Breast epithelium (tissue), 4 donors: ENCODE results near the gene TMEM245. TPM values are rescaled to one million over a fixed set of nuclear protein-coding genes. Genes with fewer than 3 reads are reported as not detected.

Source experiments
- DNase-seq, 2 donors: peaks; one replicate each; pipeline ENCODE4 v3.0.0-alpha.2; 2019; ENCODE audit warnings: low spot score in 2 of 2
- H3K27ac ChIP-seq, 2 donors: fragments of 200-600 bp; sonication (generic) in 1 of 2; one replicate each; pipeline ENCODE4 v1.5.1; 2016 to 2019; ENCODE audit warnings: mild to moderate bottlenecking in 1 of 2
- H3K27me3 ChIP-seq, 2 donors: fragments of 200-600 bp; sonication (generic) in 1 of 2; one replicate each; pipeline versions ENCODE4 v1.5.1 to v1.6.0; 2017 to 2019; ENCODE audit warnings: control low read depth in 1 of 2, mild to moderate bottlenecking in 1 of 2
- H3K36me3 ChIP-seq: fragments of 200-600 bp; one replicate; pipeline ENCODE4 v1.5.1; 2019
- H3K4me1 ChIP-seq, 2 donors: fragments of 200-600 bp; sonication (generic); one replicate each; pipeline ENCODE4 v1.5.1; 2016 to 2019; ENCODE audit warnings: control low read depth in 1 of 2
- H3K4me3 ChIP-seq, 3 donors: fragments of 200-600 bp; sonication (generic); 1 replicate in 2 of 3; 2 replicates in 1 of 3; pipeline ENCODE4 v1.5.1; 2016 to 2019; ENCODE audit warnings: mild to moderate bottlenecking in 3 of 3, moderate library complexity in 2 of 3
- H3K9me3 ChIP-seq, 2 donors: fragments of 200-600 bp; sonication (generic) in 1 of 2; one replicate each; pipeline ENCODE4 v1.5.1; 2016 to 2019; ENCODE audit warnings: control low read depth in 1 of 2
- POLR2A ChIP-seq: fragments of 450-650 bp; IDR thresholded peaks from one replicate; pipeline ENCODE4 v1.6.1; 2016; ENCODE audit warnings: antibody characterized with exemption, mild to moderate bottlenecking, moderate library complexity
- POLR2AphosphoS5 ChIP-seq, 3 donors: sonication (generic); formaldehyde crosslinking; IDR thresholded peaks; one replicate each; pipeline ENCODE4 v1.6.1; 2017; ENCODE audit warnings: antibody characterized with exemption in 3 of 3
- intact Hi-C: fragments of 100-400 bp; cut with DNase I; formaldehyde crosslinking; loops from one replicate; pipeline ENCODE4 v1.15.1; 2023; ENCODE audit warnings: low total_unique reads
- total RNA-seq, 3 donors: library from RNA; depleted of rRNA; stranded (reverse); fragments of >200 nt; gene quantifications; one replicate each; pipeline ENCODE4 v1.1.0, GENCODE V29; 2016
- TF ChIP-seq, protein P1 (sequence below), 3 donors: fragments of 450-650 bp; IDR thresholded peaks; one replicate each; pipeline ENCODE4 v1.5.1; 2016 to 2017; ENCODE audit warnings: antibody characterized with exemption in 3 of 3, mild to moderate bottlenecking in 3 of 3, moderate library complexity in 3 of 3

Gene TMEM245
- total RNA-seq, 3 donors from 2014 or later = 47.5 to 95.7 (median 74.9) TPM

- intact Hi-C loops = no loop called here
- DNase-seq = no peak
- Histone ChIP-seq H3K27ac (no peak overlapping the region), H3K4me3 (no peak overlapping the region), H3K36me3 (peaks cover 17% of the 10 kb centered on the region), H3K27me3 (no peaks in the 10 kb centered on the region), H3K9me3 (no peaks in the 10 kb centered on the region), H3K4me1 (no peaks in the 10 kb centered on the region)
- no peak for TF ChIP-seq POLR2AphosphoS5 (IDR thresholded peaks at IDR 0.05)
- TF ChIP-seq, protein P1, sequence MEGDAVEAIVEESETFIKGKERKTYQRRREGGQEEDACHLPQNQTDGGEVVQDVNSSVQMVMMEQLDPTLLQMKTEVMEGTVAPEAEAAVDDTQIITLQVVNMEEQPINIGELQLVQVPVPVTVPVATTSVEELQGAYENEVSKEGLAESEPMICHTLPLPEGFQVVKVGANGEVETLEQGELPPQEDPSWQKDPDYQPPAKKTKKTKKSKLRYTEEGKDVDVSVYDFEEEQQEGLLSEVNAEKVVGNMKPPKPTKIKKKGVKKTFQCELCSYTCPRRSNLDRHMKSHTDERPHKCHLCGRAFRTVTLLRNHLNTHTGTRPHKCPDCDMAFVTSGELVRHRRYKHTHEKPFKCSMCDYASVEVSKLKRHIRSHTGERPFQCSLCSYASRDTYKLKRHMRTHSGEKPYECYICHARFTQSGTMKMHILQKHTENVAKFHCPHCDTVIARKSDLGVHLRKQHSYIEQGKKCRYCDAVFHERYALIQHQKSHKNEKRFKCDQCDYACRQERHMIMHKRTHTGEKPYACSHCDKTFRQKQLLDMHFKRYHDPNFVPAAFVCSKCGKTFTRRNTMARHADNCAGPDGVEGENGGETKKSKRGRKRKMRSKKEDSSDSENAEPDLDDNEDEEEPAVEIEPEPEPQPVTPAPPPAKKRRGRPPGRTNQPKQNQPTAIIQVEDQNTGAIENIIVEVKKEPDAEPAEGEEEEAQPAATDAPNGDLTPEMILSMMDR (IDR thresholded peaks at IDR 0.05) = no peak
- TF ChIP-seq POLR2A = no peak
These were observed 70.9 kb downstream of the TMEM245 start for GRCh38 chr9:109048822-109049221.

DNA sequence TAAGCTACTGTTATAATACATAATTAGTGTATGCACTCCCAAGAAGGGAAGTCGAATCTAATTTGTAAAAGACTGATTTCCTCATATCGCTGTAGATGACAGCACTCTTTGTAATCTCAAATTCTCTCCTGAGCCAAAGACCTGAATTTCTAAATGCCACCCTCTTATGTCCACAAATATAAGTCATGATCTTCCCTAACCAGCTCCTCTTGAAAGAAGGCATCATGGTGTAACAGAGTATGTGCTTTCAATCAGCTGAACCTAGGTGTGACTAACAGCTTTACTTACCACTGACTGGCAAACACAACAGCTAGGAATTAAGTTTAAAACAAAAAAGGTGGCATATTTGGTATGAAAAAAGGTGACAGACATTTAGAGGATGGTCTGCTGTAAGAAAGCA is 72.5 kb downstream of the TMEM245 start:
- Histone ChIP-seq H3K4me3 (no peak overlapping the region), H3K36me3 (peaks cover 17% of the 10 kb centered on the region), H3K4me1 (no peaks in the 10 kb centered on the region), H3K27me3 (no peaks in the 10 kb centered on the region), H3K9me3 (no peaks in the 10 kb centered on the region), H3K27ac (no peak overlapping the region)
- no peak for DNase-seq
- intact Hi-C loops = no loop called here
- no peak for TF ChIP-seq POLR2A
- no peak for TF ChIP-seq POLR2AphosphoS5 (IDR thresholded peaks at IDR 0.05)
- TF ChIP-seq, protein P1 (IDR thresholded peaks at IDR 0.05) = no peak

DNA sequence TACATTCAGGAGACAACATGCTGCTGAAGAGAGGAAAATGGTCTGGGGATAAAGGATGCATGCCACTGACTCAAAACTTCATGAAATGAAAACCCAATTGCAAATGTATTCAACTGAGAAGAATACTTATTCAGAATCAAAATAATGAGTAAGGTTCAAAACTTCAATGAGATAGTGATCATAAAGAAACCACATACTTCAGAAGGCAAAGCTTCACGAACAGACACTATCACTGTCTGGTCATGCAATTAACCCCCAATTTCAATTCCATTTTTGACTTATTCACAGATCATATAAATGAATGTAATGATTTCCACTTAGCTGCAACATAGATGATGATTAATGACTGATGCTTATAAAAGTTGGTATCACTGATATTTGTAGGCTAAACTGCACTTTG is 73.4 kb downstream of the TMEM245 start:
- Histone ChIP-seq H3K27ac (no peak overlapping the region), H3K4me3 (no peak overlapping the region), H3K4me1 (no peaks in the 10 kb centered on the region), H3K27me3 (no peaks in the 10 kb centered on the region), H3K36me3 (peaks cover 17% of the 10 kb centered on the region), H3K9me3 (no peaks in the 10 kb centered on the region)
- no peak for TF ChIP-seq POLR2A
- DNase-seq = no peak
- intact Hi-C loops = no loop called here

DNA sequence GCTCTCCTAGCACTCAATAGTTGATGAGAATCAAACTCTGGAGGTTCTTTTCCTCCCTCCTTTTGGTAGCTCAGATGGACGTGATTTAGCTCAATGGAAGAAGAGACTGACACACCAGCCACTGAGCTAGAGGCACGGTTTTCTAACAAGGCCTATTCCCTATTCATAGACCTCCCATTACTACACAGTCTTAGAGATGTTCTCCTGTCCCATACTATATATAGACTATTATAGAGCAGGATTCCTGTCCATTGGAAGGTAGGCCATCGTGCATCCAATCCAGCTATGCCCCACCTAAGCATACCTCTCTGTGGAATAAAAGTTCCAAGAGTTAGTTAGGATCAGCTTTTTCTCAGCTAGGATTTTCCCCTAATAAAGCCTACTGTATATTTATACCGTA is 76.2 kb downstream of the TMEM245 start:
- Histone ChIP-seq H3K36me3 (peaks cover 12% of the 10 kb centered on the region), H3K4me3 (no peak overlapping the region), H3K4me1 (no peaks in the 10 kb centered on the region), H3K27ac (no peak overlapping the region), H3K27me3 (no peaks in the 10 kb centered on the region), H3K9me3 (no peaks in the 10 kb centered on the region)
- intact Hi-C loops = no loop called here
- TF ChIP-seq, protein P1 (IDR thresholded peaks at IDR 0.05) = no peak
- TF ChIP-seq POLR2AphosphoS5 (IDR thresholded peaks at IDR 0.05) (no peak), POLR2A (no peak)
- DNase-seq = no peak

- Histone ChIP-seq H3K27ac (no peak overlapping the region), H3K36me3 (no peaks in the 10 kb centered on the region), H3K9me3 (no peaks in the 10 kb centered on the region), H3K4me3 (no peak overlapping the region), H3K27me3 (no peaks in the 10 kb centered on the region), H3K4me1 (peaks cover 0 to 7% of the 10 kb centered on the region in 2 donors)
- intact Hi-C loops = no loop called here
- no peak for DNase-seq
- no peak for TF ChIP-seq POLR2AphosphoS5 (IDR thresholded peaks at IDR 0.05)
- TF ChIP-seq POLR2A = no peak
- TF ChIP-seq, protein P1 (IDR thresholded peaks at IDR 0.05) = no peak
These were observed 79.2 kb downstream of the TMEM245 start for GRCh38 chr9:109040571-109040970.

GRCh38 chr9:109039539-109039938 is 80.2 kb downstream of the TMEM245 start:
- no peak for DNase-seq
- Histone ChIP-seq H3K4me1 (peaks cover 0 to 7% of the 10 kb centered on the region in 2 donors), H3K36me3 (no peaks in the 10 kb centered on the region), H3K27ac (no peak overlapping the region), H3K4me3 (no peak overlapping the region), H3K9me3 (no peaks in the 10 kb centered on the region), H3K27me3 (no peaks in the 10 kb centered on the region)
- no peak for TF ChIP-seq POLR2A
- TF ChIP-seq POLR2AphosphoS5 (IDR thresholded peaks at IDR 0.05) = no peak
- TF ChIP-seq, protein P1 (IDR thresholded peaks at IDR 0.05) = no peak
- intact Hi-C loops = no loop called here
